HL-60/S4 treated with phorbol 12-myristate 13-acetate at 8.2 ng/mL for 4 days and 3 days (cell line): Measurements from ENCODE around the gene CD1C.
"Not testable (repeated sequence)": the region's sequence is repeated elsewhere in the genome, so short reads cannot be mapped to it uniquely, and the experiment has no call there.

Experiments used
- in situ Hi-C: fragments of 300-500 bp; cut with MboI; formaldehyde crosslinking; loops from 2 replicates; pipeline ENCODE4 v1.15.0; 2022; ENCODE audit warnings: low sequenced_read_pairs

Gene CD1C

DNA sequence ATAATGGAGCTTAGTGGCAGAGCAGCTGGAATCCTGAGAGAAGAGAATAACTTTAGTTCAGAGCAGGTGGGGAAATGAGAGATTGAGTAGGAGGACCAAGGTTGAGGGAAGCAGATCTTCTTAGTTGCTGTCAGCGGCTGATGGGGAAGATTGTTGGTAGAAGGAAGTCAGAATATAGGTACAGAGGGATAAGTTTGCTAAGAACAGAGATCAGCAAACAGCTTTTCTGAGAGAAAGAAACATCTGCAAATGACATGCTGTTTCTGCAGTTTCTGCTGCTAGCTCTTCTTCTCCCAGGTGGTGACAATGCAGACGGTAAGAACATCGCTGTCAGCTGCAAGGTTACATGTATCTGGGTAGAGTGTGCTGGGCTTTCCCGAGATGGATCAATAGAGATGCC is at the start of gene CD1C:
TSS of gene CD1C (plus strand) at position 113 of the 400 bp plus-strand sequence. CDS start at position 255, 142 bp downstream.
- in situ Hi-C loops: no loop called here

GRCh38 chr1:158246650-158247049 is 43.1 kb upstream of the CD1C start:
- in situ Hi-C loops: no loop called here

DNA sequence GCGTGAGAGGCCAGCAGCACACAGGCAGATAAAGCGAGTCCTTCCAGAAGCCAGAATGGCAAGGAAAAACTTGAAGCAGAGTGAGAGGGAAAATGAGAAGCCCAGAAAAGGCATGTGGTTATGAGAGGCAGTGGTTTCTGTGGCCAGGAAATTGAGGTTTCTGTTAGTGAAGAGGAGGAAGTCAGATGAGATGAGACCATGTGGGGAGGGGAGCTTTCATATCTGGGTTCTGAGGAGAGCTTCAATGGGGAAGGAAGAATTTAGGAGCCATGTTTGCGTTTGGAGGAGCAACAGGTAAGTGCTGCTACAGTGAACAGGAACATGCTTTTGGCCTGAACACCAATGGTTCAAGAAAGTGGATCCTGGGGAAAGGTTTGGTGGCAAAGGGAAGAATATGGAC is 41.6 kb upstream of the CD1C start:
- in situ Hi-C loops: no loop called here

- in situ Hi-C loops: no loop called here
Measured at GRCh38 chr1:158248771-158249170, 41.0 kb upstream of the CD1C start.

GRCh38 chr1:158249646-158250045 is 40.1 kb upstream of the CD1C start:
- in situ Hi-C loops: no loop called here

GRCh38 chr1:158251163-158251562 is 38.6 kb upstream of the CD1C start:
- in situ Hi-C loops: no loop called here

GRCh38 chr1:158255656-158256055 is 34.1 kb upstream of the CD1C start:
- in situ Hi-C loops: no loop called here

- in situ Hi-C loops: not testable (repeated sequence)
Measured at GRCh38 chr1:158256747-158257146, 33.0 kb upstream of the CD1C start.

GRCh38 chr1:158257888-158258287 is 31.8 kb upstream of the CD1C start:
- in situ Hi-C loops: no loop called here

DNA sequence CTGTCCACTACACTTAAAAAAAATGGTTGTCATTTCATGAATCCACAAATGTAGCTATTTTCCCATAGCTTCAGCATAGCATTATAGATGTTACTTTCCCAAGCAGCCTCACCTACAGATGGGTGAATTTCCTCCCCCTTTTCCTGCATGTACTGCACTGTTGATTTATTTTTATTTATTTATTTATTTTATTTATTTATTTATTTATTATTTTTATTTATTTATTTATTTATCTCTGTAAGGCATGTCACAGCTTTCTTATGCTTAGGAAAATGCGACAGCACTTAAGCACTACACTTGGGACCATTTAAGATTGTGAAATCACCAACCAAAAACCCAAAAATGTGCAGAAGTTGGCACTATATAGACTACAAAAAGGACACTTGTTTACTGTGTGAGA is 30.6 kb upstream of the CD1C start:
- in situ Hi-C loops: no loop called here

DNA sequence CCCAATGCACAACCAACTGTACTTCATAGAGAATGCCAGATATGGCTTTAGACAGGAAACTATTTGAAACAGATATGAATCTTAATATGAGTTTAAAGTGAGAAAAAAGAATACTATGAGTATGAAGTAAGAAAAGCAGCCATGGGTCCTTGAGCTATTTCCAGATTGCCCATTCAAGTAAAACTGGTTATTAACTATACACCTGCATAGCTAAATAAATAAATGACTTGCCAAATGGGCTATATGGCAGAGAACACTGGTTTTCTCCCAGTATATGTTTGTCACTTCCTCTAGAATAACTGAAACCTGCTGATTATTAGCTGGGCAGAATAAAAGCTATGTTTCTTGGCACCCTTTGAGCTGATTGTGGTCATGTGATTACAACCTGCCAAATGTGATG is 17.0 kb upstream of the CD1C start:
- in situ Hi-C loops: no loop called here

DNA sequence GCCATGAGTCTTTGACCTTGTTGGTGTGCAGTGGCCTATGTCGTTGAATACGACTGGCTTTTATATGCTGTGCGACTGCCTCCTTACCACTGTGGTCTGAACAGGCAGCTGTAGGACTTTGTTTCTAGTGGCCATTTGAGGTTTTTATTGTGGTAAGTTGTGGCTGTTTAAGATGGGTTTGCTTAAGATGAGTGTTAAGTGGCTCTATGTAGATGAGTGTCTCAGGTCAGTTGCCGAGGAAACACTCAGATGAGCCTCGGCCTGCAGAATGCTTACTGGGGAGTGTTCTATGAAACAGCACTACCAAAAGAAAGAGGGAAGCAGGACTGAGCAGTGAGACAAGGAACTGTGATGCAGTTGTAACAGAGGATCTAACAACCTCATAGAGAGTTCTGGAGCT is 14.9 kb upstream of the CD1C start:
- in situ Hi-C loops: no loop called here

- in situ Hi-C loops: not testable (repeated sequence)
Measured at GRCh38 chr1:158282421-158282820, 7.3 kb upstream of the CD1C start.

GRCh38 chr1:158283965-158284364 is 5.8 kb upstream of the CD1C start:
- in situ Hi-C loops: no loop called here

GRCh38 chr1:158285756-158286241 is 3.9 kb upstream of the CD1C start:
- in situ Hi-C loops: no loop called here

- in situ Hi-C loops: no loop called here
Measured at GRCh38 chr1:158286487-158286886, 3.2 kb upstream of the CD1C start.

DNA sequence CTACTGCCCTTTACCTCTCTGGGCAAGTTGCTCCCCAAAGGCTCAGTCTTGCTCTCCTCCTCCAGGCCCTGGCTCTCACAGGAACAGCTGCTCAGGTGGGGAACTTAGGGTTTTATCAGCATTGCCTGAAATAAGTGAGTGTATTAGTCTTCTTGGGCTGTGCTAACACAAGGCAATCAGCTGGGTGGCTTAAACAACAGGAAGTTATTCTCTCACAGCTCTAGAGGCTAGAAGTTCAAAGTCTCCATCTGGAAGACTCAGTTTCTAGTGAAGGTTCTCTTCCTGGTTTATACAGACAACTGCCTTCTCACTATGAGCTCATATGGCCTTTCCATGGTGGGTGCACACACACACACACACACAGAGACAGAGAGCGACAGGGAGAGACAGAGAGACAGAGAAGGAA is 2.8 kb upstream of the CD1C start:
- in situ Hi-C loops: no loop called here

GRCh38 chr1:158290321-158290844 is 660 bp downstream of the CD1C start:
- in situ Hi-C loops: no loop called here

- in situ Hi-C loops: no loop called here
Measured at GRCh38 chr1:158295791-158296190, 6.1 kb downstream of the CD1C start.

- in situ Hi-C loops: no loop called here
Measured at GRCh38 chr1:158310623-158311022, 20.9 kb downstream of the CD1C start.

- in situ Hi-C loops: no loop called here
Measured at GRCh38 chr1:158311066-158311465, 21.3 kb downstream of the CD1C start.

GRCh38 chr1:158323866-158324265 is 34.1 kb downstream of the CD1C start:
- in situ Hi-C loops: no loop called here

GRCh38 chr1:158324395-158324794 is 34.7 kb downstream of the CD1C start:
- in situ Hi-C loops: no loop called here
